Measurements from ENCODE around the gene EMCN. TPM values are rescaled to one million over a fixed set of nuclear protein-coding genes. Genes with fewer than 3 reads are reported as not detected.

The EMCN gene
- total and polyA plus RNA-seq, 9 of the 15 experiments (the other 6 are each of a cell fraction or from before 2014, with no cell fraction given), result not detected

- BruUV-seq (replicated peaks), result no TSS peak
- 0% methylated on average over 1 of the region's 1 CpG for WGBS (ENCODE audit: insufficient coverage, low coverage, missing lambda C conversion rate)
- CTCF ChIA-PET (ENCODE audit: low intra/inter-chr PET ratio), result no interaction called here
These were observed 48.3 kb downstream of the EMCN start for GRCh38 chr4:100469555-100469954.

More at GRCh38 chr4:100469555-100469954, 48.3 kb downstream of the EMCN start:
- H3K4me3 ChIP-seq, result no peak overlapping the region
- H3K79me2 ChIP-seq (ENCODE audit: control insufficient read depth, insufficient read depth, low read length), result no peaks in the 10 kb centered on the region
- H3K9ac ChIP-seq (ENCODE audit: insufficient read depth in 1 of 2, low read depth in 2 of 2, low read length in 2 of 2), result no peak overlapping the region
- intact Hi-C loops (cut with micrococcal nuclease) (no loop called here), in situ Hi-C loops (cut with MboI) (no loop called here)
- H3K4me1 ChIP-seq (replicated peaks in 1 of 2; ENCODE audit: control insufficient read depth in 2 of 2, insufficient read depth in 2 of 2, low read length in 2 of 2), result no peaks in the 10 kb centered on the region
- POLR2A ChIA-PET, result no interaction called here
- no peak for TF ChIP-seq E2F8 (IDR thresholded peaks at IDR 0.05; ENCODE audit: low read depth, partially characterized antibody)
- no peak for TF ChIP-seq ZBTB43 (CRISPR knock-in tag; IDR thresholded peaks at IDR 0.05)
- no peak for TF ChIP-seq ZNF408 (CRISPR knock-in tag; IDR thresholded peaks at IDR 0.05; ENCODE audit: low read depth)
- no peak for TF ChIP-seq ARID3B (CRISPR knock-in tag; IDR thresholded peaks at IDR 0.05; ENCODE audit: borderline replicate concordance)
- no peak for TF ChIP-seq ZNF146 (CRISPR knock-in tag; IDR thresholded peaks at IDR 0.05; ENCODE audit: unreplicated experiment)
- TF ChIP-seq ELF1 (tag; IDR thresholded peaks at IDR 0.05), result no peak
- TF ChIP-seq ETV6 (IDR thresholded peaks at IDR 0.05; ENCODE audit: borderline replicate concordance in 1 of 2, low read depth in 2 of 2, low read length in 1 of 2), result no peak
- no peak for TF ChIP-seq ETV6 (CRISPR knock-in tag; IDR thresholded peaks at IDR 0.05; ENCODE audit: borderline replicate concordance)
- no peaks in the 10 kb centered on the region for H3K36me3 ChIP-seq (ENCODE audit: control insufficient read depth, insufficient read depth, low read length)
- no peaks in the 10 kb centered on the region for H3K9me3 ChIP-seq (replicated peaks; ENCODE audit: control insufficient read depth, insufficient read depth, low read depth, low read length)
- H4K20me1 ChIP-seq (replicated peaks; ENCODE audit: control insufficient read depth, insufficient read depth, low read length), result no peaks in the 10 kb centered on the region
- no peaks in the 10 kb centered on the region for H3K9me1 ChIP-seq (ENCODE audit: control insufficient read depth, insufficient read depth, low read length)
- H3K4me2 ChIP-seq (ENCODE audit: insufficient read depth, low read length), result no peak overlapping the region
- no peak overlapping the region for H2AFZ ChIP-seq (ENCODE audit: low read depth, low read length)
- DNase-seq (ENCODE audit: extremely low read depth in 1 of 4, low spot score in 3 of 4) (no peak), FAIRE-seq (no peak), ATAC-seq (no peak)
- H3K27me3 ChIP-seq (ENCODE audit: control insufficient read depth in 2 of 2, insufficient read depth in 2 of 2, low read length in 2 of 2), result no peaks in the 10 kb centered on the region
- H3K27ac ChIP-seq (ENCODE audit: extremely low read depth, low read depth, low read length), result no peak overlapping the region

Data from K562 (cell line).